Esophagus squamous epithelium (tissue), 5 donors: Measurements from ENCODE around the gene BUD31. TPM values are rescaled to one million over a fixed set of nuclear protein-coding genes. Genes with fewer than 3 reads are reported as not detected.
A peak's percentile ranks its signal among the peaks of the same experiment; 100 is the strongest.
"Not testable (repeated sequence)": the region's sequence is repeated elsewhere in the genome, so short reads cannot be mapped to it uniquely, and the experiment has no call there.

Source experiments
- DNase-seq: peaks from one replicate; lab custom pipeline; 2025; lab: John Stamatoyannopoulos, UW
- H3K27ac ChIP-seq, 4 donors: fragments of 200-600 bp; sonication (generic); one replicate each; pipeline ENCODE4 v1.5.1; 2016 to 2019; ENCODE audit warnings: mild to moderate bottlenecking in 1 of 4
- H3K27me3 ChIP-seq, 4 donors: fragments of 200-600 bp; sonication (generic); 1 replicate in 3 of 4; 2 replicates in 1 of 4; pipeline versions ENCODE4 v1.5.1 to v1.6.0; 2017 to 2021; ENCODE audit warnings: antibody characterized with exemption in 1 of 4
- H3K36me3 ChIP-seq, 3 donors: fragments of 200-600 bp; sonication (generic); one replicate each; pipeline ENCODE4 v1.5.1; 2016 to 2019
- H3K4me1 ChIP-seq, 3 donors: fragments of 200-600 bp; sonication (generic); one replicate each; pipeline ENCODE4 v1.5.1; 2017 to 2019
- H3K4me3 ChIP-seq, 4 donors: fragments of 200-600 bp; sonication (generic); 1 replicate in 3 of 4; 2 replicates in 1 of 4; pipeline ENCODE4 v1.5.1; 2016 to 2019; ENCODE audit warnings: mild to moderate bottlenecking in 2 of 4, moderate library complexity in 1 of 4
- H3K9me3 ChIP-seq, 3 donors: fragments of 200-600 bp; sonication (generic); one replicate each; pipeline ENCODE4 v1.5.1; 2016 to 2019
- POLR2A ChIP-seq, 4 donors: fragments of 450-650 bp; IDR thresholded peaks; one replicate each; pipeline ENCODE4 v1.6.1; 2017; ENCODE audit warnings: antibody characterized with exemption in 4 of 4, mild to moderate bottlenecking in 4 of 4, moderate library complexity in 3 of 4
- WGBS, 2 donors: methylation state at CpG; one replicate each; pipeline ENCODE4 v1.1.5; 2018; 5-methylcytosine and 5-hydroxymethylcytosine counted together
- intact Hi-C: fragments of 100-400 bp; cut with DNase I; formaldehyde crosslinking; loops from one replicate; pipeline ENCODE4 v1.15.0; 2022
- total RNA-seq, 4 donors: library from RNA; depleted of rRNA; stranded (reverse); fragments of >200 nt; gene quantifications; one replicate each; pipeline ENCODE4 v1.1.0, GENCODE V29; 2016
- TF ChIP-seq, protein P1 (sequence below), 6 experiments: fragments of 450-650 bp in 4 of 6; fragments of 200-600 bp in 2 of 6; sonication (generic) in 2 of 6; IDR thresholded peaks; one replicate each; pipeline ENCODE4 v1.5.1; 2016 to 2019; ENCODE audit warnings: antibody characterized with exemption in 6 of 6, mild to moderate bottlenecking in 4 of 6, moderate library complexity in 4 of 6
- donor health status: DM: yes; HTN: yes; CAD: no.

BUD31 gene
- total RNA-seq, 4 donors from 2014 or later, result 46.9 to 59.1 (median 55.9) TPM

DNA sequence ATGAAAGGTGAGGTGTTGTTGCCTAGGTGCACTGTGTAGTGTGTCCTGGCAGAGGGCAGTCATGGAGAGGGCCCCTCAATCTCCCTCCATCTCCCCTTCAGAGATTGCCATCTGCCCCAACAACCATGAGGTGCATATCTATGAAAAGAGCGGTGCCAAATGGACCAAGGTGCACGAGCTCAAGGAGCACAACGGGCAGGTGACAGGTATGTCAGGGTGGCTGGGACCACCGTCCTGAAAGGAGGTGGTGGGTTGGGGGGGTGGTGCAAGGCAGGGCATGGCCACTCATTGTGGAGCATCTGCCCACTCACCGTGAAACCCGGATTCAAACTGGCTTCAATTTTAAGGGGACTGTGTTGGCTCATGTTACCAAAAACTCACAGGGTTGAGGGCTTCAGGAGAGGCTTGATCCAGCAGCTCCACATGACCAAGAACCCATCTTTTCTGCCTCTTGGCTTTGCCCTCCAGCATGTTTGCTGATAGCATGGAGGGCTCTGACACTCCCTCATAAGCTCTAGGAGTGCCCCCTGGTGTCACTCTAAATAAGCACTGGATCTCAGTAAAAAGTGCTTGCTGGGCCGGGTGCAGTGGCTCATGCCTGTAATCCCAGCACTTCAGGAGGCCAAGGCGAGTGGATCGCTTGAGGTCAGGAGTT, 22.1 kb upstream of the BUD31 start:
- H3K27me3 ChIP-seq, result no peaks in the 10 kb centered on the region
- intact Hi-C loops, result no loop called here
- no peaks in the 10 kb centered on the region for H3K9me3 ChIP-seq
- no peak overlapping the region for H3K4me3 ChIP-seq
- peaks cover 11 to 64% (median 43%) of the 10 kb centered on the region in 3 donors for H3K36me3 ChIP-seq
- H3K4me1 ChIP-seq, result peaks cover 0 to 10% (median under 1%) of the 10 kb centered on the region in 3 donors
- 87 to 93% methylated on average over 8 of the region's 9 CpGs for WGBS, 2 donors
- H3K27ac ChIP-seq, result no peak overlapping the region
- DNase-seq, result no peak
- TF ChIP-seq, protein P1, sequence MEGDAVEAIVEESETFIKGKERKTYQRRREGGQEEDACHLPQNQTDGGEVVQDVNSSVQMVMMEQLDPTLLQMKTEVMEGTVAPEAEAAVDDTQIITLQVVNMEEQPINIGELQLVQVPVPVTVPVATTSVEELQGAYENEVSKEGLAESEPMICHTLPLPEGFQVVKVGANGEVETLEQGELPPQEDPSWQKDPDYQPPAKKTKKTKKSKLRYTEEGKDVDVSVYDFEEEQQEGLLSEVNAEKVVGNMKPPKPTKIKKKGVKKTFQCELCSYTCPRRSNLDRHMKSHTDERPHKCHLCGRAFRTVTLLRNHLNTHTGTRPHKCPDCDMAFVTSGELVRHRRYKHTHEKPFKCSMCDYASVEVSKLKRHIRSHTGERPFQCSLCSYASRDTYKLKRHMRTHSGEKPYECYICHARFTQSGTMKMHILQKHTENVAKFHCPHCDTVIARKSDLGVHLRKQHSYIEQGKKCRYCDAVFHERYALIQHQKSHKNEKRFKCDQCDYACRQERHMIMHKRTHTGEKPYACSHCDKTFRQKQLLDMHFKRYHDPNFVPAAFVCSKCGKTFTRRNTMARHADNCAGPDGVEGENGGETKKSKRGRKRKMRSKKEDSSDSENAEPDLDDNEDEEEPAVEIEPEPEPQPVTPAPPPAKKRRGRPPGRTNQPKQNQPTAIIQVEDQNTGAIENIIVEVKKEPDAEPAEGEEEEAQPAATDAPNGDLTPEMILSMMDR (IDR thresholded peaks at IDR 0.05), result peak in 3 of 6 experiments; percentile 20 to 30 (median 21)
- TF ChIP-seq POLR2A (IDR thresholded peaks at IDR 0.05), result no peak

DNA sequence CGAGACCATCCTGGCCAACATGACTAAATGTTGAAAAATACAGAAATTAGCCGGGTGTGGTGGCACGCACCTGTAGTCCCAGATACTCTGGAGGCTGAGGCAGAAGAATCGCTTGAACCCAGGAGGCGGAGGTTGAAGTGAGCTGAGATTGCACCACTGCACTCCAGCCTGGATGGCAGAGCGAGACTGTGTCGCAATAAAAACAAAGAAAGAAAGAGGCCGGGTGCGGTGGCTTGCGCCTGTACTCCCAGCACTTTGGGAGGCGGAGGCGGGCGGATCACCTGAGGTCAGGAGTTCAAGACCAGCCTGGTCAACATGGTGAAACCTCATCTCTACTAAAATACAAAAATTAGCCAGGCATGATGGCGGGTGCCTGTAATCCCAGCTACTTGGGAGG, 21.5 kb upstream of the BUD31 start:
- intact Hi-C loops, result not testable (repeated sequence)

DNA sequence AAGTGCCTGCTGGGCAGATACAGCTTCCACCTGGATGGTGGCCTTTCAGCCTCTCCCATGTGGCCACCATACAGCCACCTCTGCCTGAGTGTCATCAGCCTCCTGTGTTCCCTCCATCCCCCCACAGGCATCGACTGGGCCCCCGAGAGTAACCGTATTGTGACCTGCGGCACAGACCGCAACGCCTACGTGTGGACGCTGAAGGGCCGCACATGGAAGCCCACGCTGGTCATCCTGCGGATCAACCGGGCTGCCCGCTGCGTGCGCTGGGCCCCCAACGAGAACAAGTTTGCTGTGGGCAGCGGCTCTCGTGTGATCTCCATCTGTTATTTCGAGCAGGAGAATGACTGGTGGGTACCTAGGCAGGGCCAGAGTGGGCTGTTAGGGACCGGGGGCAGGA, 20.9 kb upstream of the BUD31 start:
- H3K27ac ChIP-seq, result no peak overlapping the region
- no peak for DNase-seq
- no peak overlapping the region for H3K4me3 ChIP-seq
- peaks cover 7 to 17% (median 10%) of the 10 kb centered on the region in 3 donors for H3K4me1 ChIP-seq
- no peaks in the 10 kb centered on the region for H3K9me3 ChIP-seq
- H3K27me3 ChIP-seq, result no peaks in the 10 kb centered on the region
- intact Hi-C loops, result no loop called here
- peaks cover 11 to 68% (median 43%) of the 10 kb centered on the region in 3 donors for H3K36me3 ChIP-seq
- WGBS, 2 donors, result 94 to 96% methylated on average over 9 to 19 of the region's 20 CpGs
- TF ChIP-seq, protein P1 (IDR thresholded peaks at IDR 0.05), result no peak
- no peak for TF ChIP-seq POLR2A (IDR thresholded peaks at IDR 0.05)

More for the DNA sequence above, 21.5 kb upstream of the BUD31 start:
- Histone ChIP-seq H3K36me3 (peaks cover 11 to 68% (median 43%) of the 10 kb centered on the region in 3 donors), H3K4me1 (peaks cover 3 to 12% (median 4%) of the 10 kb centered on the region in 3 donors)
- H3K27me3 ChIP-seq, DNase-seq, H3K27ac ChIP-seq, H3K4me3 ChIP-seq, H3K9me3 ChIP-seq: not testable (repeated sequence)
- 81 to 86% methylated on average over 9 to 14 of the region's 14 CpGs for WGBS, 2 donors

DNA sequence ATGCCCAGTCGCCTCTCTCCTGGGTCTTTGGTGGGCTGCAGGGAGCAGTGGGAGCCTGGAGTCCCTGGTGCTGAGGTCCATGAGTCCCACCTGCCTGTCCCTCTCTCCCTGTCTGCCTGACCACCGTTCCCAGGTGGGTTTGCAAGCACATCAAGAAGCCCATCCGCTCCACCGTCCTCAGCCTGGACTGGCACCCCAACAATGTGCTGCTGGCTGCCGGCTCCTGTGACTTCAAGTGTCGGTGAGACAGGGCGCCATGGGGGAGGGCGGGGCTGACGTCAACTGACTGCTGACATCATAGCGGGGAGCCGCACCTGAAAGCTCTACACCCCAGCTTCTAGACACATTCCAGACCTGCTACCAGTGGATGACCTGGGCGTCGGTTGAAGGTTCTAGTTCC, 19.0 kb upstream of the BUD31 start:
- Histone ChIP-seq H3K9me3 (no peaks in the 10 kb centered on the region), H3K27me3 (no peaks in the 10 kb centered on the region), H3K27ac (no peak overlapping the region), H3K4me3 (no peak overlapping the region), H3K4me1 (peaks cover 16 to 29% (median 20%) of the 10 kb centered on the region in 3 donors), H3K36me3 (peaks cover 11 to 81% (median 43%) of the 10 kb centered on the region in 3 donors)
- intact Hi-C loops, result no loop called here
- no peak for TF ChIP-seq POLR2A (IDR thresholded peaks at IDR 0.05)
- TF ChIP-seq, protein P1 (IDR thresholded peaks at IDR 0.05), result no peak
- 96 to 100% methylated on average over 5 to 6 of the region's 13 CpGs for WGBS, 2 donors
- DNase-seq, result no peak

DNA sequence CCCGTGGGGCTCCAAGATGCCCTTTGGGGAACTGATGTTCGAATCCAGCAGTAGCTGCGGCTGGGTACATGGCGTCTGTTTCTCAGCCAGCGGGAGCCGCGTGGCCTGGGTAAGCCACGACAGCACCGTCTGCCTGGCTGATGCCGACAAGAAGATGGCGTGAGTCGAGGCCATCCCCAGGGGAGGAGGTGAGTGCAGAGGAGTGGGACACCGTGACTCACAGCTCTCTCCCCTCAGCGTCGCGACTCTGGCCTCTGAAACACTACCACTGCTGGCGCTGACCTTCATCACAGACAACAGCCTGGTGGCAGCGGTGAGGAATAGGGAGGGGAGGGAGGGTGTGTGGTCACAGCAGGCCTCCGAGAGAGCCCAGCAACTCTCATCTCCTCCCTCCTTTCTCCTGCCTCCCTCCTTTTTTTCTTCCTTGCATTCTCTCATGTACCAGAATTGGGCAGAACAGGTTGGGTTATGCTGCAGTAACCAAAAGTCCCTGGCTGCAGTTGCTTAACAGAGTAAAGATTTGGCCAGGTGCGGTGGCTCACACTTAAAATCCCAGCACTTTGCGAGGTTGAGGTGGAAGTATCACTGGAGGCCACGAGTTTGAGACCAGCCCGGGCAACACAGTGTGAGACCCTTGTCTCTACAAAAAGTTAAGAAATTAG, 17.7 kb upstream of the BUD31 start:
- peaks cover 11 to 85% (median 48%) of the 10 kb centered on the region in 3 donors for H3K36me3 ChIP-seq
- H3K27me3 ChIP-seq, result no peaks in the 10 kb centered on the region
- H3K4me1 ChIP-seq, result peaks cover 16 to 24% (median 20%) of the 10 kb centered on the region in 3 donors
- DNase-seq, result no peak
- no peak overlapping the region for H3K4me3 ChIP-seq
- 92 to 98% methylated on average over 7 to 12 of the region's 23 CpGs for WGBS, 2 donors
- TF ChIP-seq POLR2A (IDR thresholded peaks at IDR 0.05), result no peak
- TF ChIP-seq, protein P1 (IDR thresholded peaks at IDR 0.05), result no peak
- no peak overlapping the region for H3K27ac ChIP-seq
- no peaks in the 10 kb centered on the region for H3K9me3 ChIP-seq
- intact Hi-C loops, result no loop called here
